Natural killer cell (primary cell): ENCODE data around the gene ZNF575. TPM values are rescaled to one million over a fixed set of nuclear protein-coding genes. Genes with fewer than 3 reads are reported as not detected.
A peak's percentile ranks its signal among the peaks of the same experiment; 100 is the strongest.

Source experiments
- ATAC-seq, 3 donors: fragments of 150-1000 bp in 2 of 3; fragments of 200-7000 bp in 1 of 3; cut with Tn5 transposase; 1 replicate in 1 of 3; 2 replicates in 2 of 3; pipeline ENCODE4 v1.10.0; 2021; ENCODE audit warnings: mild to moderate bottlenecking in 2 of 3, moderate library complexity in 2 of 3
- DNase-seq, 2 donors: peaks; one replicate each; pipeline versions ENCODE4 v3.0.0 to v3.0.0-alpha.2; 2013 to 2021; ENCODE audit warnings: mixed read lengths in 1 of 2
- H3K27ac ChIP-seq: one replicate; pipeline ENCODE4 v1.5.1; 2013; ENCODE audit warnings: mild to moderate bottlenecking, low read length
- H3K27me3 ChIP-seq: one replicate; pipeline ENCODE4 v1.6.1; 2013; ENCODE audit warnings: low read length; ENCODE audit not compliant: control insufficient read depth, insufficient read depth
- H3K36me3 ChIP-seq: one replicate; pipeline ENCODE4 v1.6.1; 2013; ENCODE audit warnings: low read length; ENCODE audit not compliant: control insufficient read depth, insufficient read depth
- H3K4me1 ChIP-seq: one replicate; pipeline ENCODE4 v1.6.1; 2013; ENCODE audit warnings: low read length; ENCODE audit not compliant: control insufficient read depth, insufficient read depth
- H3K4me3 ChIP-seq: one replicate; pipeline ENCODE4 v1.5.1; 2013; ENCODE audit warnings: low read length
- H3K9me3 ChIP-seq: one replicate; pipeline ENCODE4 v1.6.1; 2013; ENCODE audit warnings: low read length; ENCODE audit not compliant: control insufficient read depth, insufficient read depth
- H3K27ac Mint-ChIP-seq, 2 donors: one replicate each; pipeline ENCODE4 v1.8.0; 2022; ENCODE audit warnings: mild to moderate bottlenecking in 2 of 2, mixed read lengths in 2 of 2, moderate library complexity in 1 of 2
- H3K27me3 Mint-ChIP-seq, 2 donors: one replicate each; pipeline ENCODE4 v1.8.0; 2022; ENCODE audit warnings: low read depth in 2 of 2, mixed read lengths in 2 of 2
- H3K36me3 Mint-ChIP-seq: one replicate; pipeline ENCODE4 v1.8.0; 2022; ENCODE audit warnings: mixed read lengths
- H3K4me1 Mint-ChIP-seq, 2 donors: one replicate each; pipeline ENCODE4 v1.8.0; 2022; ENCODE audit warnings: mixed read lengths in 2 of 2
- H3K4me3 Mint-ChIP-seq: one replicate; pipeline ENCODE4 v1.8.0; 2022; ENCODE audit warnings: mild to moderate bottlenecking, moderate library complexity, mixed read lengths
- H3K9me3 Mint-ChIP-seq, 2 donors: one replicate each; pipeline ENCODE4 v1.8.0; 2022; ENCODE audit warnings: mixed read lengths in 2 of 2
- CTCF ChIP-seq: fragments of 200-600 bp; IDR thresholded peaks from one replicate; pipeline ENCODE4 v1.8.0; 2022; ENCODE audit warnings: antibody characterized with exemption
- WGBS: methylation state at CpG from one replicate; pipeline ENCODE4 v1.1.7; 2013; ENCODE audit warnings: missing lambda C conversion rate; ENCODE audit not compliant: insufficient coverage; 5-methylcytosine and 5-hydroxymethylcytosine counted together
- intact Hi-C: fragments of 100-400 bp; cut with micrococcal nuclease; formaldehyde crosslinking; loops from one replicate; pipeline ENCODE4 v1.14.2; 2022
- total RNA-seq, 4 donors: library from RNA; stranded (reverse); fragments of 120-200 nt in 1 of 4; gene quantifications; one replicate each; pipeline versions ENCODE4 v1.2.3 to v1.2.4, GENCODE V29; 2013 to 2022

ZNF575 gene
- total RNA-seq, 3 donors from 2014 or later (not counting 1 experiment from before 2014, with no cell fraction given): 1.9 to 5.4 (median 3.9) TPM

GRCh38 chr19:43562226-43562697 lies 29.3 kb downstream of the ZNF575 start:
- Histone ChIP-seq H3K4me3 (no peak overlapping the region), H3K36me3 (peaks cover 6% of the 10 kb centered on the region), H3K27ac (peak overlapping the region; percentile 96), H3K4me1 (peaks cover 44% of the 10 kb centered on the region), H3K9me3 (no peaks in the 10 kb centered on the region), H3K27me3 (no peaks in the 10 kb centered on the region)
- peak overlapping the region; percentile 83 for H3K4me3 Mint-ChIP-seq
- H3K9me3 Mint-ChIP-seq: no peaks in the 10 kb centered on the region
- peaks cover 50 to 54% of the 10 kb centered on the region in 2 donors for H3K4me1 Mint-ChIP-seq
- no peak for DNase-seq
- ATAC-seq: no peak
- H3K36me3 Mint-ChIP-seq: no peaks in the 10 kb centered on the region
- no peaks in the 10 kb centered on the region for H3K27me3 Mint-ChIP-seq
- WGBS: 22% methylated on average over 4 of the region's 6 CpGs
- peak overlapping the region; percentile 89 to 96 for H3K27ac Mint-ChIP-seq
- TF ChIP-seq CTCF: no peak
- intact Hi-C loops: loop anchor here (1.0 to 2.0 kb wide), 2 partner anchors 29 to 34 kb away; partner anchors contain the start of genes IRGQ, ZNF575 and ZNF576

GRCh38 chr19:43562698-43563241 lies 29.8 kb downstream of the ZNF575 start:
- H3K9me3 ChIP-seq: no peaks in the 10 kb centered on the region
- peaks cover 6% of the 10 kb centered on the region for H3K36me3 ChIP-seq
- H3K9me3 Mint-ChIP-seq: no peaks in the 10 kb centered on the region
- H3K4me1 ChIP-seq: peaks cover 44% of the 10 kb centered on the region
- no peaks in the 10 kb centered on the region for H3K27me3 Mint-ChIP-seq
- H3K27ac Mint-ChIP-seq: peak overlapping the region; percentile 89 to 96
- no peaks in the 10 kb centered on the region for H3K27me3 ChIP-seq
- TF ChIP-seq CTCF: no peak
- no peaks in the 10 kb centered on the region for H3K36me3 Mint-ChIP-seq
- ATAC-seq (peak; percentile 88 to 96 (median 92)), DNase-seq (peak; percentile 81 to 93)
- WGBS: 1% methylated on average over 14 of the region's 14 CpGs
- H3K4me3 ChIP-seq: no peak overlapping the region
- H3K4me3 Mint-ChIP-seq: peak overlapping the region; percentile 83
- peaks cover 50 to 54% of the 10 kb centered on the region in 2 donors for H3K4me1 Mint-ChIP-seq
- H3K27ac ChIP-seq: peak overlapping the region; percentile 96
- intact Hi-C loops: loop anchor here (1.0 to 2.0 kb wide), 2 partner anchors 30 to 34 kb away; partner anchors contain the start of genes IRGQ, ZNF575 and ZNF576

GRCh38 chr19:43563816-43564457 lies 30.9 kb downstream of the ZNF575 start:
- Histone ChIP-seq H3K4me3 (no peak overlapping the region), H3K9me3 (no peaks in the 10 kb centered on the region), H3K27ac (peak overlapping the region; percentile 96), H3K36me3 (peaks cover 3% of the 10 kb centered on the region), H3K27me3 (no peaks in the 10 kb centered on the region), H3K4me1 (peaks cover 44% of the 10 kb centered on the region)
- DNase-seq (no peak), ATAC-seq (no peak)
- H3K27ac Mint-ChIP-seq: peak overlapping the region; percentile 89 to 96
- intact Hi-C loops: loop anchor here (2.0 kb wide), 1 partner anchor 31 kb away; the partner anchor contains the start of gene ZNF575
- H3K4me3 Mint-ChIP-seq: peak overlapping the region; percentile 33
- no peaks in the 10 kb centered on the region for H3K27me3 Mint-ChIP-seq
- 85% methylated on average over 10 of the region's 10 CpGs for whole genome bisulfite sequencing
- no peaks in the 10 kb centered on the region for H3K36me3 Mint-ChIP-seq
- no peaks in the 10 kb centered on the region for H3K9me3 Mint-ChIP-seq
- peaks cover 50 to 54% of the 10 kb centered on the region in 2 donors for H3K4me1 Mint-ChIP-seq
- TF ChIP-seq CTCF: no peak
